HepG2 (cell line): ENCODE measurements around the gene LRFN2.

Experiments
- KAT8 ChIP-seq: IDR thresholded peaks from 2 replicates; pipeline ENCODE4 v1.6.1; 2016; ENCODE audit warnings: missing genetic modification reagents, missing compliant biosample characterization
- TBL1XR1 ChIP-seq: fragments of 150-350 bp; IDR thresholded peaks from 2 replicates; pipeline ENCODE4 v1.6.1; 2014; ENCODE audit warnings: borderline replicate concordance, low read length; ENCODE audit not compliant: partially characterized antibody
- TCF7 ChIP-seq: sonication (generic); IDR thresholded peaks from 2 replicates; pipeline ENCODE4 v1.6.1; 2016; ENCODE audit warnings: antibody characterized with exemption, low read depth

DNA sequence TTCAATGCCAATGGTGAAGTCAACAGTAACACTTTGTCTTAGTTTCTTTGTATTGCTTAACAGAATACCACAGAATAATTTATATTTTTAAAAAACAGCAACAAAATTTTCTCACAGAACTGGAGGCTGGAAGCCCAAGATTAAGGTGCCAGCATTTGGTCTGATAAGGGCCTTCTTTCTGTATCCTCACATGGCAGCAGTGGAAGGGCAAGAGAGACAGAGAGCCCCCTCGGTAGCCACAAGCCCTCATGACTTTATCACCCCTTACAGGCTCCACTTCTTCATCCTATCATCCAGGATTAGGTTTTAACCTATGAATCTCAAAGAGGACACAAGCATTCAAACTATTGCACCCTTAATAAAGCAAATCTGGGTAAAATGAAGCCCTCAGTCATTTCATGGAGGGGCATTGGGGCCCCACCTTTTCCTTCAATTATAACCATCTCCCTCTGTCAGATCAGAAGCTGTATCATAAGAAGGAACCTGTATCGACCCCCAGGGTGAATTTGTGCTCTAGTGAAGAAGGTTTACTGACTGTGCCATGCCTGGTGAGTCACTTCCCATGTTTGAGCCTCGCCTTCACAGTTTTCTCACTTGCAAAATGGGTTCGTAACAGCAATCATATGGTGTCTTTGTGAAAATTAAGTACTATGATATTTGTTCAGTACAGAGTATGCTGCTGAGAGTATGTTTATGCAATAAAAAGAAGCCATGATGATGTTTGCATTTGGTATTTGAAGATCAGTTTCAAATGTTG, 178.2 kb downstream of the LRFN2 start:
- no peak for TF ChIP-seq KAT8 (CRISPR knock-in tag)
- no peak for TF ChIP-seq TBL1XR1
- TF ChIP-seq TCF7 = no peak
